SK-N-SH treated with all-trans-retinoic acid at 6 μM for 48 hours (cell line): ENCODE data around the gene U2AF2.

ENCODE experiments used
- ATAC-seq: fragments of 200-7000 bp; cut with Tn5 transposase; 3 replicates; pipeline ENCODE4 v1.9.1; 2020; ENCODE audit warnings: mild to moderate bottlenecking, moderate library complexity
- ARNTL ChIP-seq: fragments of 450-650 bp; formaldehyde crosslinking; IDR thresholded peaks from 2 replicates; pipeline ENCODE4 v1.5.0; 2020; ENCODE audit warnings: low read depth, mild to moderate bottlenecking, moderate library complexity, borderline replicate concordance
- BACH2 ChIP-seq: fragments of 250-450 bp; sonication (Bioruptor Pico); IDR thresholded peaks from 2 replicates; pipeline ENCODE4 v1.9.0; 2021; ENCODE audit warnings: mild to moderate bottlenecking, borderline replicate concordance
- CREB5 ChIP-seq: fragments of 250-450 bp; sonication (Bioruptor Pico); IDR thresholded peaks from 2 replicates; pipeline ENCODE4 v1.5.1; 2020; ENCODE audit warnings: low read depth, mild to moderate bottlenecking, moderate library complexity
- CSDC2 ChIP-seq: fragments of 250-450 bp; sonication (Bioruptor Pico); IDR thresholded peaks from 2 replicates; pipeline ENCODE4 v1.5.0; 2020; ENCODE audit warnings: mild to moderate bottlenecking, moderate library complexity
- CSRNP3 ChIP-seq: fragments of 250-450 bp; sonication (Bioruptor Pico); IDR thresholded peaks from 2 replicates; pipeline ENCODE4 v1.5.1; 2021; ENCODE audit warnings: mild to moderate bottlenecking, moderate library complexity
- GLIS3 ChIP-seq: fragments of 250-450 bp; sonication (Bioruptor Pico); IDR thresholded peaks from 2 replicates; pipeline ENCODE4 v1.5.0; 2020; ENCODE audit warnings: mild to moderate bottlenecking, moderate library complexity
- ISL1 ChIP-seq: fragments of 250-450 bp; sonication (Bioruptor Pico); IDR thresholded peaks from 2 replicates; pipeline ENCODE4 v2.1.2; 2022; ENCODE audit warnings: mild to moderate bottlenecking, moderate library complexity
- OSR1 ChIP-seq: fragments of 250-450 bp; sonication (Bioruptor Pico); IDR thresholded peaks from 2 replicates; pipeline ENCODE4 v1.8.0; 2022; ENCODE audit warnings: moderate library complexity, mild to moderate bottlenecking, inconsistent platforms
- PATZ1 ChIP-seq: fragments of 250-450 bp; sonication (Bioruptor Pico); IDR thresholded peaks from 2 replicates; pipeline ENCODE4 v1.8.0; 2020; ENCODE audit warnings: mild to moderate bottlenecking, moderate library complexity, borderline replicate concordance
- RARB ChIP-seq: fragments of 250-450 bp; sonication (Bioruptor Pico); IDR thresholded peaks from 2 replicates; pipeline ENCODE4 v1.8.0; 2021; ENCODE audit warnings: mild to moderate bottlenecking, moderate library complexity
- TCF4 ChIP-seq: fragments of 250-450 bp; sonication (Bioruptor Pico); IDR thresholded peaks from 2 replicates; pipeline ENCODE4 v1.8.0; 2021; ENCODE audit warnings: mild to moderate bottlenecking, moderate library complexity, borderline replicate concordance
- TOX ChIP-seq: fragments of 250-450 bp; sonication (Bioruptor Pico); IDR thresholded peaks from 2 replicates; pipeline ENCODE4 v1.8.0; 2021; ENCODE audit warnings: mild to moderate bottlenecking, moderate library complexity, borderline replicate concordance
- TSHZ2 ChIP-seq: fragments of 250-450 bp; sonication (Bioruptor Pico); IDR thresholded peaks from 2 replicates; pipeline ENCODE4 v1.5.0; 2020; ENCODE audit warnings: mild to moderate bottlenecking, moderate library complexity
- ZC3H10 ChIP-seq: fragments of 250-450 bp; sonication (Bioruptor Pico); IDR thresholded peaks from 2 replicates; pipeline ENCODE4 v1.5.1; 2021; ENCODE audit warnings: mild to moderate bottlenecking, moderate library complexity
- ZFP3 ChIP-seq: fragments of 250-450 bp; sonication (Bioruptor Pico); IDR thresholded peaks from 2 replicates; pipeline ENCODE4 v1.5.0; 2020; ENCODE audit warnings: mild to moderate bottlenecking, moderate library complexity
- ZFP30 ChIP-seq: fragments of 450-650 bp; formaldehyde crosslinking; IDR thresholded peaks from 2 replicates; pipeline ENCODE4 v1.5.0; 2022; ENCODE audit warnings: mild to moderate bottlenecking, moderate library complexity
- ZNF565 ChIP-seq: fragments of 450-650 bp; formaldehyde crosslinking; conservative IDR thresholded peaks from 2 replicates; pipeline ENCODE4 v1.5.0; 2020; ENCODE audit warnings: low read depth, mild to moderate bottlenecking, moderate library complexity
- ZNF70 ChIP-seq: fragments of 450-650 bp; formaldehyde crosslinking; IDR thresholded peaks from 2 replicates; pipeline ENCODE4 v1.5.0; 2020; ENCODE audit warnings: mild to moderate bottlenecking, moderate library complexity
- ZNF8 ChIP-seq: fragments of 450-650 bp; formaldehyde crosslinking; IDR thresholded peaks from 2 replicates; pipeline ENCODE4 v1.5.0; 2020; ENCODE audit warnings: mild to moderate bottlenecking, moderate library complexity

U2AF2 gene

GRCh38 chr19:55661826-55662225 lies 7.0 kb downstream of the U2AF2 start:
- no peak for TF ChIP-seq CSRNP3 (CRISPR knock-in tag)
- TF ChIP-seq TOX (CRISPR knock-in tag), result no peak
- TF ChIP-seq ISL1 (CRISPR knock-in tag), result no peak
- TF ChIP-seq TSHZ2, result no peak
- no peak for TF ChIP-seq GLIS3 (CRISPR knock-in tag)
- TF ChIP-seq CSDC2, result no peak
- no peak for TF ChIP-seq ZC3H10 (CRISPR knock-in tag)
- TF ChIP-seq RARB, result no peak
- no peak for TF ChIP-seq PATZ1 (CRISPR knock-in tag)
- TF ChIP-seq ZNF8 (CRISPR knock-in tag), result no peak
- no peak for TF ChIP-seq BACH2 (CRISPR knock-in tag)
- no peak for TF ChIP-seq ZFP3 (CRISPR knock-in tag)
- no peak for TF ChIP-seq ZFP30
- TF ChIP-seq OSR1, result no peak
- TF ChIP-seq ZNF565 (CRISPR knock-in tag), result no peak
- TF ChIP-seq ARNTL (CRISPR knock-in tag), result no peak
- TF ChIP-seq CREB5 (CRISPR knock-in tag), result no peak
- no peak for TF ChIP-seq ZNF70 (CRISPR knock-in tag)
- ATAC-seq, result no peak

- no peak for ATAC-seq
- no peak for TF ChIP-seq TCF4 (CRISPR knock-in tag)
- no peak for TF ChIP-seq TSHZ2
- TF ChIP-seq TOX (CRISPR knock-in tag), result no peak
- no peak for TF ChIP-seq PATZ1 (CRISPR knock-in tag)
- TF ChIP-seq ZFP30, result no peak
- TF ChIP-seq ZNF8 (CRISPR knock-in tag), result no peak
- TF ChIP-seq ISL1 (CRISPR knock-in tag), result no peak
- TF ChIP-seq OSR1, result no peak
- TF ChIP-seq GLIS3 (CRISPR knock-in tag), result no peak
- TF ChIP-seq BACH2 (CRISPR knock-in tag), result no peak
- no peak for TF ChIP-seq CREB5 (CRISPR knock-in tag)
These were observed 9.2 kb downstream of the U2AF2 start for GRCh38 chr19:55663846-55664536.
